Stimulated activated CD8-positive, alpha-beta memory T cell treated with anti-CD3 and anti-CD28 coated beads, Interleukin-7, amount 100 ng/mL, for 48 hours (primary cell): ENCODE results near the gene PTGER1.
A peak's percentile ranks its signal among the peaks of the same experiment; 100 is the strongest.

Experiments used
- DNase-seq, 2 donors: peaks; one replicate each; pipeline ENCODE4 v3.0.0-alpha.2; 2020; ENCODE audit warnings: low read depth in 1 of 2; ENCODE audit errors: extremely low read depth in 1 of 2

The PTGER1 gene

DNA sequence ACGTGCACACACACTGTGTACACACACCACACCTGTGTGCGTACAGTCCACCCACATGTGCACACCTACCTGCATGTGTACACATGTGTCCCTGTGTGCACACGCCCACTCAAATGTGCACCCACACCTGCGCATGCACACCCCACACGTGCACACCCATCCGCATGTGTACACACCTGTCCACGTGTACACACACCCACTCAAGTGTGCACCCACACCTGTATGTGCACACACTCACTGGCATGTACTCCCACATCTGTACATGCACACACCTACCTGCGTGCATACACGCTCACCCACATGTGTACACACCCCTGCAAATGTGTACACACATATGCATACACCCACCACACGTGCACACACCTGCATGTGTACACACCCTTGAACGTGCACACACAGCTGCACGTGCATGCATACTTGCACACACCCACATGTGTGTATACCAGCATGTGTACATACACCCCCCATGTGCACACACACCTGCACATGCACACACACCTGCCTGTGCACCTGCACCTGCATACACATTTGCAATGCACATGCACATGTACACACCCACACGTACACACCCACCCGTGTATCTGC lies 31.4 kb downstream of the PTGER1 start:
- no peak for DNase-seq

DNA sequence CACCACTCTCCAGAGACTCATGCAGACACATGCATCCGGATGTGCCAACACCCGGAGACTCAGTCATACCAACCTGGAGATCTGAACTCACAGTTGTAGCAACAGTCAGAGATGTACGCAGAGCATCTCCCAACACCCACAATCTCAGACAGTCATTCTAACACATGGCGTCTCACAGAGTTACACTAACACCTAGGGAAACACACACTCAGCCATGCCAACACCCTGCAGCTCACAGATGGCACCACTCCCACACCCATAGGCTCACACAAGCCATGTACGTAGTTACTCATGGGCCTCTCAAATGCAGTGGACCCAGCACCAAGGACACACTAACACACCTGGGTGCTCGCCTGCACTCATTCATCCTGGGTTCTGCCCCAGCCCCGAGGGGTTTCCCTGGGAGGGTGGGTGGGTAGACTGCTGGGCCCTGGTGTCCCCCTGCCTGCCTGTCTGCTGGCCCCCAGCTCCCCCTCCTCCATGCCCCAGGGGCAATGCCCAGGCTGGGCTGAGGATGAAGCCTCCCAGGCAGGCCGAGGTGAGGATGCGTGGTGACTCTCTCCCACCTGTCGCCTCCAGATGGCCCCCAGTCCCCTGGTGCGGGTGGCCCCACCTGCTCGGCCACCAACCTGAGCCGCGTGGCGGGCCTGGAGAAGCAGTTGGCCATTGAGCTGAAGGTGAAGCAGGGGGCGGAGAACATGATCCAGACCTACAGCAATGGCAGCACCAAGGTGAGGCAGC lies 32.1 kb downstream of the PTGER1 start:
- DNase-seq, result no peak

DNA sequence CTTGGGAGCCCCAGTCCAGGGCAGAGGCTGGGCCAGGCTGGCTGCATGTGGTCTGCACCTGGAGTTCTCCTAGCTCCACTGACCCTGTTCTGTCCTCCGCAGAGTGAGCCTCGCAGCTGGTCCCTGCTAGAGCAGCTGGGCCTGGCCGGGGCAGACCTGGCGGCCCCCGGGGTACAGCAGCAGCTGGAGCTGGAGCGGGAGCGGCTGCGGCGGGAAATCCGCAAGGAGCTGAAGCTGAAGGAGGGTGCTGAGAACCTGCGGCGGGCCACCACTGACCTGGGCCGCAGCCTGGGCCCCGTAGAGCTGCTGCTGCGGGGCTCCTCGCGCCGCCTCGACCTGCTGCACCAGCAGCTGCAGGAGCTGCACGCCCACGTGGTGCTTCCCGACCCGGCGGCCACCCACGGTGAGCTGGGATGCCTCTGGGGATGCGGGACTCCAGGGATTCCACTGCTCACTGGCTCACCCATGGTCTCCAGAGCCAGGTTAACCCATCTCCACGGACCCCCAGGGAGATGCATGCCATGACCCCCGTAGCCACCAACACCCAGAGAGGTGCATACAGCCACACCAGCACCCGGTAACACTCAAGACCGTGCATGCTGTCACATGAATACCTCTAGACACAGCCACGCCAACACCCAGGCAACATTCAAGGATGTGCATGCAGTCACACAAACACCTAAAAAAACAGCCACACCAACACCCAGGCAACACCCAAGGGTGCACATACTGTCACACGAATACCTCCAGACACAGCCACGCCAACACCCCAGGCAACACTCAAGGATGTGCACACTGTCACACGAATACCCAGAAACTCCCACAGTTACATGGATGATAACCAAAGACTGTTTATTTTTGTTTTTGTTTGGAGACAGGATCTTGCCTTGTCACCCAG lies 33.9 kb downstream of the PTGER1 start:
- DNase-seq, result no peak

DNA sequence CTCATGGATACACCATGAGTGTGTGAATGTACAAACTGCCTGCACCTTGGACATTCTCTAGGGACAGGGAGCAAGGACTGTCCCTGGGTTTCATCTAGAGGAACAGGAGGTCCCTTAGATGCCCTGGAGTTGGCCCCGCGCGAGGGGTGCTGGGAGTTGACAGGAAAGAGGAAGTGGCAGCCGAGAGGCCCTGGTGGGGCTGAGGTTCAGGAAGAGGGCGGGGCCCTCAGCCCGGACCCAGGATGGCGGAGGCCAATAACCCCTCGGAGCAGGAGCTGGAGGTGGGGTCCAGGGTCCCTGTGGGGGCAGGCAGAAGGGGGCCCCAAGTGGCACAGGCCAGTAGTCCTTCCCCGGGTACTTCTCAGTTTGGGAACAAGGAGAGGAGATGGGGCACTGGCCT lies 35.1 kb downstream of the PTGER1 start:
- DNase-seq, result peak; percentile 62 to 69

DNA sequence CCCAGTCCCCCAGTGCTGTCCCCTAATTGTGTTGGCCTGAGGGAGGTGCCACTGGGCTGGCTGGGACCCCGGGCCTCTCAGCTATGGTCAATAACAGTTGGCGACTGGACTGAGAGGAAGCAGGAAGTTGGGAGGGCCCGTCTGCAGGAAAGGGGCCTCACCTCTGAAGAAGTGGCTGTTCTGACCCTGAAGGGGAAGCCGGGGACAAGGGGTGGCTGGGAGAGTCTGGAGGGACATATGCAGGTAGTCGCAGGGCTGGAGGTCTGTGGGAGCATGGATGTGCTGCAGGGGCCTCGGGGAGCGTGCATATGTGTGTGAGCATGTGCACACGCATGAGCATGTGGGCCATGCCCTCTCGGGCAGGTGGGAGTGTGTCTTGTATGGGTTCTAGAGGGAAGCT lies 36.1 kb downstream of the PTGER1 start:
- no peak for DNase-seq

DNA sequence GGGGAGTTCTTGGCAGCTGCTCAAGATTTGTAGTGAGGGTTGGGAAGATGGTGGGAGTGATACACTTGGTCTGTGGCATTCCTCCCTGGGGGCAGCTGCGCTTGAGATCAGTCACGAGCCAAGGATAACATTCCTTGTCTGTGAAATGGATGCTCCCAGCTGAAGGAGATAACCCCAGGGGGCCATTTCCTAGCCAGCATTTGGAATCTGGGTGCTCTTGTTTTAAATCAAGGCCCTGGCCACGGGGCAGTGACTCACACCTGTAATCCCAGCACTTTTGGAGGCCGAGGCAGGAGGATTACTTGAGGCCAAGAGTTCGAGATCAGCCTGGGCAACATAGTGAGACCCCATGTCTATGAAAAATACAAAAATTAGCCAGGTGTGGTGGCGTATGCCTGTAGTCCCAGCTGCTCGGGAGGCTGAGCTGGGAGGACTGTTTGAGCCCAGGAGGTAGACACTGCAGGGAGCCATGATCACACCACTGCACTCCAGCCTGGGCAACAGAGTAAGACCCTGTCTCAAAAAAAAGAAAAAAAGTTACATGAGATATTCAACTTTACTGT lies 37.5 kb downstream of the PTGER1 start:
- no peak for DNase-seq

DNA sequence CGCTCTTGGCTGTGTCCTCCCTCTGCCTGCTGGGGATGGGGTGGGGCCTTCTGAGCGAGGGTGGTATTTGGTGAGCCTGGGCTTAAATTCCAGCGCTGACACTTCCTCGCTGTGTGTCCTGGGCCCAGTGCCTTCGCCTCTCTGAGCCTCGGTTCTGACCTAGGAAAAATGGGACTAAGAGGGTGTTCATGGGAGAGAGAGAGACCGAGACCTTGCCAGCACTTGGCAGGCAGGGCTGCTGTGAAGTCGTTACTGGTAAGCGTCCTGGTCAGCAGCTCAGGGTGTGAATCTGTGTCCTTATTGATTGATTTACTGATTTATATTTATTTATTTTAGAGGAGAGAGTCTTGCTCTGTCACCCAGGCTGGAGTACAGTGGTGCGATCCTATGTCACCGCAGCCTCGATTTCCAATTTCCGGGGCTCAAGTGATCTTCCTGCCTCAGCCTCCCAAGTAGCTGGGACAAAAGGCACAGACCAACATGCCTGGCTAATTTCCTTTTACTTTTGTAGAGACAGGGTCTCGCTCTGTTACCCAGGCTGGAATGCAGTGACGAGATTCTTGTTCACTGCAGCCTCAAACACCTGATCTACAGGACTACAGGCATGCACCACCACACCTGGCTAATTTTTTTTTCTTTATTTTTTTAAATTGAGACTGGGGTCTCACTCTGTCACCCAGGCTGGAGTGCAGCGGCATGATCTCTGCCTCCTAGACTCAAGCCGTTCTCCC lies 39.7 kb downstream of the PTGER1 start:
- DNase-seq, result no peak

DNA sequence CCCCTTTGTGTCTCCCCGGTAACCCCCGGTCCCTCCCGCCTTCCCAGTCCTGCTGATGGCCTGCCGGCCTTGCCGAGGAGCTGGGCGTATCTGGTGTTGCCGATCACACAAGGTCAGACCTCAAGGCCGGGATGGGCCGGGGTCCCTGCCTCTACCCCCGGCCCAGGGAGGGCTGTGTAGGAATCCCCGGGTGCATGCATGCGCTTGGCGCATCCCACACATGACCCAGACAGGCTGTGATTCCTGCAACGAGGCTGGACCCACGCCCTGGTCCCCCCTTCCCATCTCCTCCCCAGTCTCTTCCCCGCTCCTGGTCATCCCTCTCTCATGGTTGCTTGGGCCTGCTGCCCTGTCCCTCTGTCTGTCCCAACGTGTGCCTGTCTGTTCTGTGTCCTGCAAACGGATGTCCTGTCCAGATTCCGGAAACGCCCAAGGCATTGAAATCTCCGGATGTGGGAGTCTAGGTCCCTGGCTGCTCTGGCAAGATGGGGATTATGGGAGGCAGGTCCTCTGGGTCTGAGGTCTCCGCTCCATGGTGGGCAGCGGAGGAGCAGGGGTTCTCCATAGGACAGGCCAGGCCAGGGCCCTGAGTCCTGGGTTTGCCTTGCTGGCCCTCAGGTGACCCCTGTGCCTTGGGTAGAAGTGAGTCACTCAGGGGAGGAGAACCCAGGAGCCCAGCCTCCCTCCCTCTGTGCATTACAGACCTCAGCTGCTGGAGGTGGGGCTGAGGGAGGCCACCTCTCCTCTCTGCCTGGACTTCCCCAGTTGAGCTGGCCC lies 40.4 kb downstream of the PTGER1 start:
- DNase-seq, result no peak

DNA sequence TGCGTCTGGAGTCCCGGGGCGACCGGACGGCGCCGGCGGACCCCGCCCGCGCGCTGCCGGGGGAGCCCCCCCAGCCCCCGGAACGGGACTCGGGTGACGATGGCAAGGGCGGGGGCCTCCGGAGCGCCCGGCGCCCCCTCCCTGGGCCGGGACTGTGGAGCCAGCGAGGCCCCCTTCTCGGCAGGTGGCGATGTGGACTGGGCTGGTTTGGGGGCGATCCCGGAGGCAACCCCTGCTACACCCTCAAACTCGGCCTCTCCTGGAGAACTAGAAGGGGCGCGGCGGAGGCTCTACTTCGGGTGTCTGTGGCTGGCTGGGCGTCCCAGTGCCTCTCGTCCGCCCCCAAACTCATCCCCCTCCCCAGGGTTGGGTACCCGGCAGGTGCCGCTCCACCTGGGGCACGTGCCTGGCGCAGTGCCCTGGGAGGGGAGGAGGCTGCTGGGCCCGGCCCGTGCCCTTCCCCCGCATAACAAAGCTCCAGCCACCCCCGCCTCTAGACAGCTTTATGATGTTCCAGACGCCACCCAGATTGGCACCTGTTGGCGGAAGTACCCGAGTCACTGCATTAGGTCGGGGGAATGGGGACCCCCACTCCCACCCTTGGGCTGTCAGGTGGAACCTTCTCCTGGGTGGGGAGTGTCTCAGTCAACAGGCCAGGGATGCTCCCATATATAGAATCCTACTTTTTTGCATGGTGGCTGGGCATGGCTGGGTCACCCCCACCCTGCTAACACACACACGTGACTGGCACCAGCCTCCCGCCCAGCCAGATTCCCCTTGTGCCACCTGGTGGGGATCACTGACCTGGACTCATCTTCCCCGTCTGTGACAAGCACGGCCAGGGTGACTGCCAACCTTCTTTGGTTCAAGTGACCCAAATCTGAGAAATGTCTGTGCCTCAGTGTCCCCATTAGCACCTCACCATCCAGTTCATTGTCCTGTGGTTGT lies 41.3 kb downstream of the PTGER1 start:
- DNase-seq, result no peak

DNA sequence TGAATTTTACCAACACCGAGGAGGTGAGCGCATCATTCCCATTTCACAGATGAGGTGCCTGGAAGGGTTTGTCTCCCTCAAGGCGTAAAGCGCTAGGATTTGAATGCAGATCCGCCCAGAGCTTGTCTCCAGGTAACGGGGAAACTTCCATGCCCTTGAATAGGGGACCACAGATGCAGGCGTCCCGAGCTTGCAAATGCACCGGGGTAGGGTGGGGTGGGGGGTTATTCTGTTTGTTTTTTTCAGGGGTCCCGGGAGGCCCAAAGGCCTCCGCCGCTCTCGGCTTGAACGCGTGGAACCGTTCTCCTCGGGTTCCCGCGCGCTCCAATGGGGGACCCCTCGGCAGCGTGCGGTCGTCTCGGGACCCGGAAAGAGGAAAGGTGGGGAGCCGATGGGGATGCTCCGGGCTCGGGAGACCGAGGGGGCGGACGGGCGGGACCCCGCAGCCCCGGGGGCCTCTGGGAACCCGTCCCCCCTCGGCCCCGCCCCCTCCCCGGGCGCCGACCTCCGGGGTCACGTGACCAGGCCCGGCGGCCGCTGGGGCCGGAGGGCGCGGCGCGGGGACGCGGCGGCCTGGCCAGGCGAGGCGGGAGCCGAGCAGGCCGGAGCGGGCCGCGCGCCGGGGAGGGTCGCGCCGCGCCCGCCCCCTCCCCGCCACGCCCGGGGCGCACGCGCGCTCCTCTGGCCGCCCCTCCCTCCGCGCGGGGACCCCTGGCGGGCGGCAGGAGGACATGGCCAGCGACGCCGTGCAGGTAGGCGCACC lies 42.2 kb downstream of the PTGER1 start, which contains the start of gene PKN1:
PKN1 (plus strand) TSS at position 516 of the 763 bp plus-strand sequence; CDS start at position 732, 216 bp downstream.
- DNase-seq, result no peak

DNA sequence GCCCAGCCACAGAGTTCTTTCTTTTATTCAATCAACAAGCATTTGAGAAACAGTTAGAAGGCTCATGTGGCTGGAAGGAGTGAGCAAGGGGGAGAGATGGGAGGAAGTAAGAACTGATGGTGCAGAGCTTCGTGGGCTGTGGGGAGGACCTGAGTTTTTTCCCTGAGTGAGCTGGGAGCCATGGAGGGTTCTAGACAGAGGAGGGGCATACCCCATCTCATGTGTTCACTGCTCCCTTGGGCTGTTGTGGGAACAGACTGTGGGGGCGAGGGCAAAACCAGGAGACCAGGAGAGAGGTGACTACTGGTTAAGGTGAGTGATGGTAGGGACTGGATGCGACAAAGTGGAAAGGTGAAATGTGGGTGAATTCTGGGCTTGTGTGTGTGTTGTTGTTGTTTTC lies 44.4 kb downstream of the PTGER1 start:
- no peak for DNase-seq

DNA sequence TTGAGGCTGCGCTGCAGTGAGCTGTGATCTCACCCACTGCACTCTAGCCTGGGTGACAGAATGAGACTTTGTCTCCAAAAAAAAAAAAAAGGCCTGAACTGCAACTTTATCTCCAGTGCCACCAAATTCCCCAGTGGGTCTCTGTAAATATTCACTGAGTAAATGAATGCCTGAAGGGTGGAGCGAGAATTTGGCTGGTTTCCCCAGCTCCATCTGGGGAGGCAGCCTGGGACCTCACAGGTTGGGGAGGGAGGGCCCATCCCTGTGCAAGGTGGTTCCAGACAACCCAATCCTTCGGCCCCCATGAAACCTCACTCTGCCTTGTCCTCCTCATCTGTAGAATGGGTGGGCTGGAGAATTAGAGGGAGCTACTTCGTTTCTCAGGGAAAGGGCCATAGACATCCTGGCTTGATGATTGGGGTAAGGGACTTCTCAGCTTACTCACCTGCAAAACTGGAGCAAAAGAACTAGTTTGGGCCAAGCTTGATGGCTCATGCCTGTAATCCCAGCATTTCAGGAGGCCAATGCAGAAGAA lies 46.2 kb downstream of the PTGER1 start:
- DNase-seq, result no peak

DNA sequence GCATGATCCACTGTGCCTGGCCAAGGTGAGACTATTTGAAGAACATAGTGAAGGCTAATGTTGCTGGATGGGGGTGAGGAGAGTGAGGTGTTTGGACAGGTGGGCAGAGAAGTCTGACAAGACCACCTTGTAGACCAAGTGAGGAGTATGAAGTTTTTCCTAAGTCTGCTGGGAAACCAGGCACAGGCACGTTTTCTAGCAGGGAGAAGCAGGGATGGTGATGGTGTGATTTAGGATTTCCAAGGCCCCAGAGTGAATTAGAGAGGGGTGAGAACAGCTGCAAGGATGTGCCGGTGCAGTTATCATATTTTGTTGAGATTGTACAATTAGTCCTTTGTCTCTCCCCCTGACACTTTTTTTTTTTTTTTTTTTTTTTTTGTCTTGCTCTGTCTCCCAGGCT lies 47.7 kb downstream of the PTGER1 start:
- DNase-seq, result no peak

DNA sequence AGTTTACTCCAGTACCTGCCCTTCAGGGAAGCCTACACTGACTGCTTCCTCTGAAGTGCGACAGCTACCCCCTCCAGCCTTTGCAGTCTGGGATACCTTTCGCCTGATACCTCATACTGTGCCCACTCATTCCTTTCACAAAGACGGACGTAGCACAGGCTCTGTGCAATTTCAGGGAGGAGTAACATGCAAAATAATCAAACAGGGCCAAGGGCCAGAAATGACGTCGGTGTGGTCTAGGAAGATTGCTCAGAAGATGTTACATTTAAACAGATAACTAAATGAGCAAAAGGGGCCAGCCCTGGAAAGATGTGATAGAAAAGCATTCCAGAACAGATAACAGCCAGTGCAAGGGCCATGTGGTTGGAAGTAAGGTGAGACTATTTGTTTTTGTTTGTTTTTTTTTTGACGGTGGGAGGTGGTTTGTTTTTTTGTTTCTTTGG lies 49.4 kb downstream of the PTGER1 start:
- no peak for DNase-seq
